ENCODE measurements around the gene PP2D1.
"Not testable (repeated sequence)": the region's sequence is repeated elsewhere in the genome, so short reads cannot be mapped to it uniquely, and the experiment has no call there.

The PP2D1 gene

DNA sequence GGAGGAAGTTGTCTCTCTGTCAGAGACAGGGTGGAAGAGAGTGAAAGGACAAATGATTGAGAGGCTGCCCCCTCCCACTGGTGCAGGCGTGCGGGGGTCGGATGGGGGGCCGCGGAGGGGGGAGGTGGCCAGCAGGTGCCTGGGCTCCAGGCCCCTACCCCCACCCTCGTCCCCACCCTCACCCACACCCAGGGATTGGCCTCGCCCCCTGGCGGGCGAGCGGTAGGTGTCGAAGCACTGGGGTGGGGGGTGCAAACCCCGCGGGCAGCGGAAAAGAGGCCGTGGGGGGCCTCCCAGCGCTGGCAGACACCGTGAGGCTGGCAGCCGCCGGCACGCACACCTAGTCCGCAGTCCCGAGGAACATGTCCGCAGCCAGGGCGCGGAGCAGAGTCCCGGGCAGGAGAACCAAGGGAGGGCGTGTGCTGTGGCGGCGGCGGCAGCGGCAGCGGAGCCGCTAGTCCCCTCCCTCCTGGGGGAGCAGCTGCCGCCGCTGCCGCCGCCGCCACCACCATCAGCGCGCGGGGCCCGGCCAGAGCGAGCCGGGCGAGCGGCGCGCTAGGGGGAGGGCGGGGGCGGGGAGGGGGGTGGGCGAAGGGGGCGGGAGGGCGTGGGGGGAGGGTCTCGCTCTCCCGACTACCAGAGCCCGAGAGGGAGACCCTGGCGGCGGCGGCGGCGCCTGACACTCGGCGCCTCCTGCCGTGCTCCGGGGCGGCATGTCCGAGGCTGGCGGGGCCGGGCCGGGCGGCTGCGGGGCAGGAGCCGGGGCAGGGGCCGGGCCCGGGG, 27.9 kb upstream of the PP2D1 start, which contains the start of gene KAT2B:
Gene KAT2B (plus strand): TSS at position 682 of the 783 bp plus-strand sequence. CDS start 32 bp downstream, at position 714.
- peak; percentile 75 for DNase-seq

DNA sequence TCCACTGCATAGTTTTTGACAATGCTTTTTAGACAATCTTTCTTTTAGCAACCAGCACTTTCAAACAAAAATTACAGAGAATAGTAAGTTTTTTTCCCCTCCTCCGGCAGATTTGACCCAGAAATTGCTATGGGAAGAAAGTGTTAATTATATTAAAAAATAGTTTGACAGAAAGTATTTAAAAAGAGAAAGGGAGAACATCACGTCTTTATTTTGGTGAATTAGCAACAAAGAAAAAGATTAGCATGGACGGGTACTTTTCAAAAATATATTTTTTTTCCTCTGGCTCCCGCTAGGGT, 27.4 kb upstream of the PP2D1 start:
- no peak for DNase-seq

DNA sequence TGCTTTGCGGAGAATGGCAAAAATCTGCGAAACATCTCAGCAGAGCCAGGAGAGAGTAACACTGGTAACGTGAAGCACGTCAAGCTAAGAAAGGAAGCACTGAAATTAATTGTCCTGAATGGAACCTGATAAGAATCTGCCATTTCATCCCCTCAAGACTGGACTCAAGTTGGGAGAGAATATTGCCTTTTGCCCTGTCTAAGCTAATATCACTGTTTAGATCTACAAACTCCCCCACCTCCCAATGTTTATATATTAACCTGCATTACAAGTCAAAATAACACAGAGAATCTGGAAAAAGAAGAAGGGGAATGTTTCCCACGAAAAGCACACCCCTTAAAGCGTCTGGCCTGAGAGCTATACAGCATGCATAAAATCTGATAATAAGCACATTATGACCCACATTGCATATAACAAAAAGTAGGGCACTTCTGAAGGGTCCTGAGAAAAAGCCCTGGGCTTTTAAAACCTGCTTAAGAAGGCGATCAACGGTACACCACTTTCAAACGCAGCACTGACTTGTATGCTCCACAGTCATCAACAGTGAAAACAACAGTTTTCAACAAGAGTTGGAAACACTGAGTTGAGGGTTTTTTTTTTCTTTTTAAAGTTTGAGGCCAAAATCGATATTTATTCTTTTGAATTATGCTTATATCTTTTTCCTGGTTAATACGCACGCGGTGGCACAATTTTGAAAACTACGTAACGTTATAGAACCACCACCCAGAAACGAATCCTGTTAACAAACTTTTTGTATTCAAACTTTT, 26.8 kb upstream of the PP2D1 start:
- DNase-seq, result no peak

DNA sequence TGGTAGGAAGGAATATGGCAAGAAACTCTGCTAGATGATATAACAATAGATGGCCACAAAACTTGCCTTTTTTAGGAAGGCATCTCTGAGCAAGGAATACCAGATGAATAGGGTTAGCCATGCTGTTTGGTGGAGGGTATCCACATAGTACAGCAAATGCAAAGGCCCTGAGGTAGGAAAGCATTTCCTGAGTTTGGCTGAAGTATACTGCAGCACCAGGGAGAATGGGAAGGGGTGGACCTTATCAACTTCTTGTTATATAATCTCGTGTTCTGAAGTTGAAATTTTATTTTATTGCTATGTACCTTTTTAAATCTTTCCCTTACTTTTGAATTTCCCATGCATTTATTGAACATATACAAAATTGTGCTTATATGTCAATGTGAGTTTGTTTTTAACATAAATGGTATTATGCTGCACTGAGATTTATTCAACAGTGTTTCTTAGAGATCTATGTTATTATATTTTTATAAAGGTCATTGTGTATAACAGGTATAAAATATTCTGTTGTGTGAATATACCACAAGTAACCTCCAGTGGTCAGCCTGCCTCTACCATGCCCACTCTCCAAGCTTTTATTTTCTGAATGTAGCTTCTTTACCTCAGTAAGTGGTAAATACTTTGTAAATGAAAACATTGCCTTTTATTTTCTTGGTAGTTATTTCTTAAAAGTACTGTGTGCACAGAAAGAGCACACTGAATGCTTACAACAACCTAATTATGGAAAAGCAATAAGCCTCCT, 25.4 kb upstream of the PP2D1 start:
- no peak for DNase-seq

GRCh38 chr3:20035019-20035418, 23.0 kb upstream of the PP2D1 start:
- no peak for DNase-seq

GRCh38 chr3:20031939-20032338, 19.9 kb upstream of the PP2D1 start:
- DNase-seq, result not testable (repeated sequence)

GRCh38 chr3:20028905-20029331, 16.9 kb upstream of the PP2D1 start:
- no peak for DNase-seq

DNA sequence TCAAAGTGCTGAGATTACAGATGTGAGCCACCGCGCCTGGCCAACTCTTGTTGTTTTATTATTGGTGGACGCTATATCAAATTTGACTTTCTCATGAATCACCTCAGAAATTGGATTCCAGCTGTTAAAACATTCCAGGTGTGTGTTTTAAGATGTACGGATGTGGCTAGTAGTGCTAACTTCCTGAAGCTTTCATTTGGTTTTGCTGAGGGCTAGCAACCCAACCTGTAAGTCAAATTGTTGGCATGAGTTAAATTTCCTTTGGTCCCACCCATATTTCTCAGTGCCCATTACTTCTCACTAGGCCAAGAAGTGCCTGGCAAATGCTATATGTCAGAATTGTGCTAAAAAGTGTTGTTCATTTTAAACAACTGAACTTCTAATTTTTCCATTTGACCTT, 15.1 kb upstream of the PP2D1 start:
- DNase-seq, result no peak

DNA sequence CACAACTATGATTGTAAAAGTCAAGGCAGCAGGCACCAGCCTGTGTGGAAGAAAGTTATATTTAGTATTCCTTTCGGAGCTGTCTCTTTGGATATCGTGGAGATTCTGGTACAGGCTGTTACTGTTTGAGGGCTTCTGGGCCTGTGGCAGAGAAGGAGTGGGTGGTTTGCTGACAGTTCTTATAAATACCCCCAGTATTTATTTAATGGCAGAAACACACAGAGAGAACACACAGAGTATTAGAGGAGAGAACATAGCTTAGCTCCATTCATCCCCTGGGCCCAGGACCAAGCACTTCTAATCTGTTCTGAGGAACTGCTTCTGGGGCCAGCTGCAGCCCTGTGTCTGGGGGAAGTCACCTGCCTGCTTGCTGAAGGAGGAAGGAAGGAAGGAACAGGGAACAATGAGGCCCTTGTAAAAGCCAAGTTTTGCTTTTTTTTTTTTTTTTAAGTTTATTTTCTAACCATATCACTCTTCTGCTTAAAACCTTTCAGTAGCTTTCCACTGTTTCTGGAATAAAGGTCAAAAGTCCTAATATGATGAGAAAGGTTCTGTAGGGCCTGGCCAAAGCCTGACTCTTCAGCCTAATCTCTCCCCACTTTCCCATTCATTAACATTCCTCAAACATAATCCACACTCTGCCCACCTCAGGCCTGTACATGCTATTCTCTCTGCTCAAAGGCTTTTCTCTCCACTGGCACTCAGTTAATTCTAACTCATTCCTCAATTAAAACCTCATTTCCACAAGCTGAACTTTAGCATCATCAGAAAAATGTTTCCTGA, 11.8 kb upstream of the PP2D1 start:
- no peak for DNase-seq

GRCh38 chr3:20022954-20023622, 11.0 kb upstream of the PP2D1 start:
- DNase-seq, result no peak

DNA sequence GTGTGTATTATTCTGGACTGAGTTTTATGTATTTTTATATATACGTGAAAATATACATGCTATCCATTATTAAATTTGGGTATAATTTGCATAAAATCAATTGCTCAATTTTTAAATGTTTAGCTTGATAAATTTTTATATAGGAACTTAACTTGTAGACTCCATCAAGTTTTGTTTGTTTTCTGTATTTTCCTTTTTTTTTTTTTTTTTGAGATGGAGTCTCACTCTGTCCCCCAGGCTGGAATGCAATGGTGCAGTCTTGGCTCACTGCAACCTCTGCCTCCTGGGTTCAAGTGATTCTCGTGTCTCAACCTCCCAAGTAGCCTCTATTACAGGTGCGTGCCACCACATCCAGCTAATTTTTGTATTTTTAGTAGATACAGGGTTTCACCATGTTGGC, 4.0 kb upstream of the PP2D1 start:
- DNase-seq, result not testable (repeated sequence)

GRCh38 chr3:20015525-20015924, 3.5 kb upstream of the PP2D1 start:
- DNase-seq, result no peak

- DNase-seq, result no peak
Measured at GRCh38 chr3:20013396-20013795, 1.3 kb upstream of the PP2D1 start.

DNA sequence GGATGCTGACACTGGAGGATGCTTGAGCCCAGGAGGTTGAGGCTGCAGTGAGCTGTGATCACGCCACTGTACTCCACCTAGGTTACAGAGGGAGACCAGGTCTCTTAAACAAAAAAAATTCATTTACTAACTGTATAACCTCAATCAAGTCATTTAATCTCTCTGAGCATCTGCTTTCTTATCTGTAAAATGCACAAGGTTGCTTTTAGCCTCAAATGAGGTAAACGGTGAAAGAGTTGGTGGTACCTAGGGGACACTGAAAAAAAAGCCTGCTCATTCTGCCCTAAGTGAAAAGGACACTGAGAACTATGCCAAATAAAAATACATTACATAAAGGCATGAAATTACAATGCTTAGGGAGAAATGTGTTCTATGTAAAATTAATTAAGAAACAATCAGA, 3.4 kb downstream of the PP2D1 start:
- DNase-seq, result no peak

DNA sequence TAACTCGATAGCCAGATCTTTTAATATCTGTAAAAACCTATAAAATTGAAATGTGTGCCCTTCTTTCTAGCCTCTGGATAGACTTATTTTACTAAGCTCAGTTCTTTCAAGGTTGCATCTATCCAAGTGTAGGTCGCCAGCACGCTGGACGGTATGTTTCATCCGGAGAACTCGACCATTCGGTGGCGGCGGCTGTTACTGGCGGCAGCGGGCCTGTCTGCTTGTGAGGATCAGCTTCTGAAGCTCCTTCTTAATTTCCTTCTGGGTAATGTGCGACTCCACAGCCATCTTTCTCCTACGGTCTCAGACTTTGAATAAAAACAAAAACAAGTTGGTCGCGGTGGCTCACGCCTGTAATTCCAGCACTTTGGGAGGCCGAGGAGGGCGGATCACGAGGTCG, 4.1 kb downstream of the PP2D1 start:
- no peak for DNase-seq

GRCh38 chr3:20001932-20002331, 10.1 kb downstream of the PP2D1 start:
- DNase-seq, result no peak

DNA sequence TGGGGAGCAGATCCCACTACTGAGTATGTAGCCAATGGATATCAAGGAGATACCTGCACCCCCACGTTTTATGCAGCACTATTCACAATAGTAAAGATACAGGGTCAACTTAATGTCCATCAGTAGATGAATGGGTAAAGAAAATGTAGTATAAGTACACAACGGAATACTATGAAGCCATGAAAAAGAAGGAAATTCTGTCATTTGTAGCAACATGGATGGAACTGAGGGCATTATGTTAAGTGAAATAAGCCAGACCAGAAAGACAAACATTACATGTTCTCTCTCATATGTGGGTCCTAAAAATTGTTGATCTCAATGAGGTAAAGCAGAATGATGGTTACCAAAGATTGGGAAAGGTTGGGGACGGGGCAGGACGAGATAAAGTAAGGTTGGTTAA, 14.6 kb downstream of the PP2D1 start:
- no peak for DNase-seq

DNA sequence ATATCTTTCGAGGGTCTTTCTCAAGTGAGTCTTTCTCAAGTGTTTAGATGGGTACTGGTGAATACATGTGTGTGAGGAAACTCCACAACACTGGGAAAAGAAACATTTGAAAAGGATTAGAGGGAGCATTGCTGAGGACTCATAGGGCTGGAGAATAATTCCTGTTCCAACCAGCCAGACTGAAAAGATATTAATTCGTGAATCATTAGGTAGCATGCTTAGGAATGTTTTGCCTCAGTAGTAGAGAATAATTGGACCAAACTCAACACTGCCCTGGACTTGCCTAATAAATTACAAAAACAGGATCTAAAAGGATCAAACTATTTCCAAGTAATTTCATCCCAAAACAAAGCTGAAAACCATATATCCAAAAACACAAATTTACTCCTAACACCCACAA, 17.3 kb downstream of the PP2D1 start:
- no peak for DNase-seq

- not testable (repeated sequence) for DNase-seq
Measured at GRCh38 chr3:19988904-19989303, 23.2 kb downstream of the PP2D1 start.

- DNase-seq, result no peak
Measured at GRCh38 chr3:19972054-19972453, 40.0 kb downstream of the PP2D1 start.

- DNase-seq, result no peak
Measured at GRCh38 chr3:19970327-19970726, 41.7 kb downstream of the PP2D1 start.

DNA sequence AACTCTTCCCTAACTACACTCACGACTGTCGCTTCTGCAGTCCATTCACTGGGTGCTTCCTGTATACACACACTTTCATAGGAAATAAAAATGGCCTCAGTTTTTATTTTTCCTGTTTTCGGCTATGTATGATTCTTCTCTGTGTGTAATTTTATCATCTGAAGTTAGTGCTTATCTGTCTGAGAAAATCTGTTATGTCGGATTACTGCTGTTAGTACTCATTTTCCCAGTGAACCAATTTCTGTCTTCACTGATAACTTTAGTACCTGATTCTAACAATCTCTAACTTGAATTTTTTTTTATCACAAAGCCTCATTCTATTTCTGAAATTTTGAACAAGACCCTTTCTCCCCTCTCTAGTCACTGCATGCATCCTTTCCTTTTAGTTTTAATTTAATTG, 44.3 kb downstream of the PP2D1 start:
- no peak for DNase-seq

All from NCI-H1092 treated with DMSO at 0.1 percent for 48 hours (cell line).